Ascending aorta (tissue), 2 donors: Measurements from ENCODE around the gene PICK1. TPM values are rescaled to one million over a fixed set of nuclear protein-coding genes. Genes with fewer than 3 reads are reported as not detected.
"Not testable (repeated sequence)": the region's sequence is repeated elsewhere in the genome, so short reads cannot be mapped to it uniquely, and the experiment has no call there.

Experiments
- DNase-seq, 2 donors: peaks; one replicate each; pipeline ENCODE4 v3.0.0-alpha.2; 2019; ENCODE audit warnings: low spot score in 2 of 2
- H3K27ac ChIP-seq, 2 donors: fragments of 200-600 bp; sonication (generic); one replicate each; pipeline ENCODE4 v1.5.1; 2016 to 2017; ENCODE audit warnings: mild to moderate bottlenecking in 1 of 2
- H3K27me3 ChIP-seq: fragments of 200-600 bp; sonication (generic); one replicate; pipeline ENCODE4 v1.5.1; 2017
- H3K36me3 ChIP-seq, 2 donors: fragments of 200-600 bp; sonication (generic); one replicate each; pipeline ENCODE4 v1.5.1; 2016
- H3K4me1 ChIP-seq, 2 donors: fragments of 200-600 bp; sonication (generic); one replicate each; pipeline ENCODE4 v1.5.1; 2016 to 2017; ENCODE audit warnings: mild to moderate bottlenecking in 1 of 2
- H3K4me3 ChIP-seq, 2 donors: fragments of 200-600 bp; sonication (generic); one replicate each; pipeline ENCODE4 v1.5.1; 2016 to 2017; ENCODE audit warnings: mild to moderate bottlenecking in 1 of 2
- H3K9me3 ChIP-seq, 2 donors: fragments of 200-600 bp; sonication (generic); one replicate each; pipeline ENCODE4 v1.5.1; 2016
- CTCF ChIP-seq, 3 experiments: fragments of 200-600 bp in 2 of 3; fragments of 450-650 bp in 1 of 3; sonication (generic) in 2 of 3; IDR thresholded peaks; one replicate each; pipeline ENCODE4 v1.5.1; 2016 to 2019; ENCODE audit warnings: antibody characterized with exemption in 3 of 3, mild to moderate bottlenecking in 1 of 3, moderate library complexity in 1 of 3
- intact Hi-C: fragments of 100-400 bp; cut with DNase I; formaldehyde crosslinking; loops from one replicate; pipeline ENCODE4 v1.15.1; 2023
- total RNA-seq: library from RNA; depleted of rRNA; stranded (reverse); fragments of >200 nt; gene quantifications from one replicate; pipeline ENCODE4 v1.1.0, GENCODE V29; 2016

The PICK1 gene
- total RNA-seq, 1 donor from 2014 or later = 88.1 TPM

DNA sequence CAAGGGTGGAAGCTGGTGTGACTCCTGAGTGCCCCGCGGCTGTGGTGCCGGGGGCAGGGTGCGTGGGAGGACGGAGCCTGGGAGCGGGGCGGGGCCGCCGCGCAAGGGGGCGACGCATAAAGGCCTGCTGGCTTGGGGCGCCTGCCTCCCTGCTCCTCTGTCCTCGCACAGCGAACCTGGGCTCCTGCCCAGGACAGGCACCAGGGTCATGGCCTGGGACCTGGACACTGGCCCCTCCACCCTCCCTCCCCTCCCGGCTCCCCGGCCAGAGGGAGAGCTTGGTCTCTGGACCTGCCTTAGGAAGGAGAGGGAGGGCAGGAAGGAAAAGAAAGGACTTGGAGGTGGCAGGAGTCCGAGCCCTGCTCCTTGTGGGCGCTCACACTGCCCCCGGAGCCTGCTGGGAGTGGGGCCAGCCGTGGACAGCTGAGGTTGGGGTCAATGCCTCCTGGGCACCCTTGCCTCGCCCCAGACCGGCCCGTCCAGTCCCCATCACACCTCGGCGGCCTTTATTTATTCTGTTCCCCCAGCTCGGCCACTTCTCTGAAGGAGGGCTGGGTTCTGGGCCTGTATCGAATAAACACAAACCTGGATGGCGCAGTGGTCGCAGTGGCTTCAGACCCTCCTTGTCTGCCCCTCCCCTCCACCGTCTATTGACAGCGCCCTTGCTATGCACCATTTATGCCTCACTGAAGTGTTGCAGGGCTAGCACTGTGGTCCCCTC, 18.1 kb downstream of the PICK1 start:
- H3K27ac ChIP-seq = no peak overlapping the region
- peaks cover 9 to 15% of the 10 kb centered on the region in 2 donors for H3K4me1 ChIP-seq
- peaks cover 40% of the 10 kb centered on the region in 2 donors for H3K36me3 ChIP-seq
- TF ChIP-seq CTCF (IDR thresholded peaks at IDR 0.05) = no peak
- H3K27me3 ChIP-seq = no peaks in the 10 kb centered on the region
- DNase-seq = no peak
- intact Hi-C loops = no loop called here
- no peak overlapping the region for H3K4me3 ChIP-seq
- H3K9me3 ChIP-seq = no peaks in the 10 kb centered on the region

- DNase-seq = no peak
- no peak for TF ChIP-seq CTCF (IDR thresholded peaks at IDR 0.05)
- Histone ChIP-seq H3K27ac (no peak overlapping the region), H3K27me3 (no peaks in the 10 kb centered on the region), H3K9me3 (no peaks in the 10 kb centered on the region), H3K4me1 (peaks cover 4 to 12% of the 10 kb centered on the region in 2 donors), H3K4me3 (no peak overlapping the region), H3K36me3 (peaks cover 40% of the 10 kb centered on the region in 2 donors)
- intact Hi-C loops = no loop called here
Observed at GRCh38 chr22:38075961-38076360, 18.8 kb downstream of the PICK1 start.

GRCh38 chr22:38077096-38077495, 19.9 kb downstream of the PICK1 start:
- no peak for TF ChIP-seq CTCF (IDR thresholded peaks at IDR 0.05)
- H3K4me3 ChIP-seq = no peak overlapping the region

DNA sequence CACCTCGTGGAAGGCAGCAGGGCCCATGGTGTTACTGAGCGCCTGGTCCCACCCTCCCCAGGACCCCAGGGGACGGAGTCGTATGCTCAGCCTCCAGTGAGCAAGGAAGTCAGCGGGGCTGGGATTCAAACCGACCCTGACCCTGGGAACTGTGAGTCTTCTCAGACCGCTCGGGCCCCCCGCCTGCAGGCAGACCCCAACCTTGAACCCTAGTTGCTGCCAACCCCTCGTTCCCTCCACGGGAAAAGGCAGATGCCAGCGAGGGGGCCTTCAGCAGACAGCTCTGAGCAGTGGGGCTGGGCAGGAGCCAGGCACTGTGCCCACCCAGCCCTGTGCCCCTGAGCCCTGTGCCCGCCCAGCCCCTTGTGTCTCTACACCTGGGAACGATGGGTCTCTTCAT, 20.4 kb downstream of the PICK1 start:
- Histone ChIP-seq H3K4me1 (peaks cover 0 to 14% of the 10 kb centered on the region in 2 donors), H3K4me3 (no peak overlapping the region), H3K9me3 (no peaks in the 10 kb centered on the region), H3K36me3 (peaks cover 25 to 31% of the 10 kb centered on the region in 2 donors), H3K27me3 (no peaks in the 10 kb centered on the region), H3K27ac (no peak overlapping the region)
- TF ChIP-seq CTCF (IDR thresholded peaks at IDR 0.05) = no peak
- intact Hi-C loops = no loop called here
- DNase-seq = no peak

More at GRCh38 chr22:38077096-38077495, 19.9 kb downstream of the PICK1 start:
- Histone ChIP-seq H3K27me3 (no peaks in the 10 kb centered on the region), H3K9me3 (no peaks in the 10 kb centered on the region), H3K36me3 (peaks cover 30 to 31% of the 10 kb centered on the region in 2 donors), H3K27ac (no peak overlapping the region), H3K4me1 (peaks cover 0 to 9% of the 10 kb centered on the region in 2 donors)
- intact Hi-C loops = no loop called here
- DNase-seq = no peak

DNA sequence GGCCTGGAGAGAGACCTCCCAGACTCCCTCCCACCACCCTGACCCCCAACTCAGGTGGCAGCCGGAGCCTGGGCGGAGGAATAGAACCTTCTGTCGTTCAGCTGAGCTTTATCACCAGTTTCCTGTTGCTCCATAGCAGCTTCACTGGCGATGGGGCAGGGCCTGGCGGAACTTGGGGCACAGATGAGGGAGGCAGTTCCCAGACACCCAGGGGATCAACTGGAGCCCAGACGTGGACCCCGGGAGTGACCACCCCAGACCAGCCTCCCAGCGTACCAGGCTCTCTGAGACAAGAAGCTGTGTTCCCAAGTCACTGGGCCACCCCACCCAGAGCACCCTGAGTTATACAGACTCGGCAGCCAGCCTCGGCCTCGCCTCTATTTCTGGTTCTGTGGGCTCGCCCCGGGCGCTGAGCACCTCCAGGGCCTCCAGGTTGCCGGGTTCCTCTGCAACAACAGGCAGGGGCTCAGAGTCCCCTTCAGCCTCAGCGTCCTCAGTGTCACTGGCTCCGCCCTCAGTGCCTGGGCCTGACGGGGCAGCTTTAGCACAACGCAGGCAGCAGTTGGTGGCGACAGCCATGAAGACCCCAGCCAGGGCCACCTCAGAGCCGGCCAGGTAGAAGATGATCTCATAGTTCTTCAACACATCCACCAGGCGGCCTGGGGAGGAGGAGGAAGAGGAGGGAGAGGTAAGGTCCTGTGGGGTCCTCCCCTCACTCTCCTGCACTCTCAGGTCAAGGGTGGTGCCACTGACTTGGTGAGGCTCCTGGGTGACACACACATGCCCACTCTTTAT, 21.0 kb downstream of the PICK1 start:
- Histone ChIP-seq H3K27me3 (no peaks in the 10 kb centered on the region), H3K4me1 (peaks cover 0 to 16% of the 10 kb centered on the region in 2 donors), H3K36me3 (peaks cover 19 to 24% of the 10 kb centered on the region in 2 donors), H3K9me3 (no peaks in the 10 kb centered on the region), H3K27ac (no peak overlapping the region), H3K4me3 (no peak overlapping the region)
- intact Hi-C loops = no loop called here
- TF ChIP-seq CTCF (IDR thresholded peaks at IDR 0.05) = no peak
- no peak for DNase-seq

DNA sequence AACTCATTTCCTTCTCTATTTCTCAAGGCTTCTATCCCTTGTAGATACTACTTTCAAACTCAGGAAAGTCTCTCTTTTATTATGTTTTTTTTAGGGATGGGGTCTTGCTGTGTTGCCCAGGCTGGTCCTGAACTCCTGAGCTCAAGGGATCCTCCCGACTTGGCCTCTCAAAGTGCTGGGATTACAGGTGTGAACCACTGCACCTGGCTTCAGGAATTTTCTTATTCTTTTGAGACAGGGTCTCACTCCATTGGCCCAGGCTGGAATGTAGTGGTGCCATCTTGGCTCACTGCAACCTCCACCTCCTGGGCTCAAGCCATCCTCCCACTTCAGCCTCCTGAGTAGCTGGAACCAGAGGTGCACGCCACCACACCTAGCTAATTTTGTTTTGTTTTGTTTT, 22.0 kb downstream of the PICK1 start:
- H3K4me3 ChIP-seq, H3K9me3 ChIP-seq, intact Hi-C loops, DNase-seq, H3K27ac ChIP-seq, H3K27me3 ChIP-seq: not testable (repeated sequence)
- peaks cover 0 to 16% of the 10 kb centered on the region in 2 donors for H3K4me1 ChIP-seq
- H3K36me3 ChIP-seq = peaks cover 14% of the 10 kb centered on the region in 2 donors
